HepG2 (cell line): ENCODE results near the gene SIX4.

ENCODE experiments used
- JUND ChIP-seq: sonication (generic); formaldehyde crosslinking; IDR thresholded peaks from 2 replicates; pipeline ENCODE4 v1.8.0; 2022; ENCODE audit warnings: mild to moderate bottlenecking, missing genetic modification reagents
- KLF13 ChIP-seq: sonication (generic); formaldehyde crosslinking; IDR thresholded peaks from 2 replicates; pipeline ENCODE4 v1.4.0; 2020; ENCODE audit warnings: mild to moderate bottlenecking, missing genetic modification reagents
- MBNL3 ChIP-seq: fragments of 250-450 bp; sonication (Bioruptor Pico); conservative IDR thresholded peaks from 2 replicates; pipeline ENCODE4 v1.8.0; 2022; ENCODE audit warnings: mild to moderate bottlenecking, inconsistent platforms
- TCF7L2 ChIP-seq: IDR thresholded peaks from 2 replicates; pipeline ENCODE4 v1.6.1; 2011; ENCODE audit warnings: mild to moderate bottlenecking, low read depth, low read length, moderate library complexity
- ZNF224 ChIP-seq: sonication (generic); formaldehyde crosslinking; IDR thresholded peaks from 2 replicates; pipeline ENCODE4 v1.5.0; 2020; ENCODE audit warnings: mild to moderate bottlenecking, missing genetic modification reagents
- ZNF260 ChIP-seq: sonication (generic); formaldehyde crosslinking; IDR thresholded peaks from 2 replicates; pipeline ENCODE4 v1.4.0; 2020; ENCODE audit warnings: missing genetic modification reagents, low read depth, mild to moderate bottlenecking, borderline replicate concordance
- ZNF879 ChIP-seq: sonication (generic); formaldehyde crosslinking; IDR thresholded peaks from 2 replicates; pipeline ENCODE4 v1.8.1; 2023; ENCODE audit warnings: missing genetic modification reagents
- ZSCAN25 ChIP-seq: sonication (generic); formaldehyde crosslinking; IDR thresholded peaks from 2 replicates; pipeline ENCODE4 v1.8.0; 2022; ENCODE audit warnings: mild to moderate bottlenecking, missing genetic modification reagents

DNA sequence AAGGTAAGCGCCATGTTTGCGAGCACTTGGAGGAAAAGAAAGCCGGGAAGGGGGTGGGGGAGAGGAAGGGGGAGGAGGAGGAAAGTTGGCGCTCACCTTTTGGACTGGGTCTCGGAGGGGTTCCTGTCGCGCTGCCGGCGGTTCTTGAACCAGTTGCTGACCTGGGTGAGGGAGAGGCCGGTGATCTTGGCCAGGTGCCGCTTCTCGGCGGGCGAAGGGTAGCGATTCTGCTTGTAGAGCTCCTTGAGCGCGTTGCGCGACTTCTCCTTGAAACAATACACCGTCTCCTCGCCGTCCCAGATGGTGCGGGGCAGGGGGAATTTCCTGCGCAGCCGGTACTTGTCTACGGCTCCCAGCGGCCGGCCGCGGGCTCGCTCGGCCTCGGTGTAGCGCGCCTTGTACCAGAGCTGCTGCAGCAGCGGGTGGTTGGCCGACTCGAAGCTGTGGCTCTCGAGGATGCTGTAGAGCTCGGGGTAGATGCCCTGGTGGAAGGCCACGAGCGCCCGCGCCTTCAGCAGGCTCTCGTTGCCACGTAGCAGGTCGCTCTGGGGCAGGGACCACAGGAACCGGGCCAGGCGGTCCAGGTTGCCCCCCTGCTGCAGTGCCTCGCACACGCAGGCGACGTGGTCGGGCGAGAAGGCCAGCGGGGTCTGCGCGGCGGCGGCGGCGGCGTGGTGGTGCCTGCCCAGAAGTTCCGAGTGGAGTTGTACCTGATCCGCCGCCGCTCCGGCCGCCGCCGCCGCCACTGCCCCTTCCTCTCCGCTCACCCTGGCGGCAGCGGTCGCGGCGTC is 840 bp downstream of the SIX4 start:
- TF ChIP-seq ZNF879 (CRISPR knock-in tag): no peak
- no peak for TF ChIP-seq JUND (CRISPR knock-in tag)
- no peak for TF ChIP-seq MBNL3 (CRISPR knock-in tag)
- no peak for TF ChIP-seq TCF7L2
- no peak for TF ChIP-seq KLF13
- no peak for TF ChIP-seq ZNF224 (CRISPR knock-in tag)
- TF ChIP-seq ZSCAN25 (CRISPR knock-in tag): no peak
- TF ChIP-seq ZNF260 (CRISPR knock-in tag): no peak
